ENCODE results near the gene RBMS3.

RBMS3 gene

GRCh38 chr3:30002797-30003196 lies 721.9 kb downstream of the RBMS3 start:
- no peaks in the 10 kb centered on the region for H3K27me3 Mint-ChIP-seq (ENCODE audit: low read depth)
- no peaks in the 10 kb centered on the region for H3K4me1 Mint-ChIP-seq
- TF ChIP-seq CTCF (IDR thresholded peaks at IDR 0.05; ENCODE audit: unreplicated experiment in 3 of 3), result no peak
- H3K36me3 Mint-ChIP-seq (ENCODE audit: low read depth), result no peaks in the 10 kb centered on the region
- H3K4me3 Mint-ChIP-seq, result no peak overlapping the region
- H3K27ac Mint-ChIP-seq, result no peak overlapping the region
- peaks cover 8% of the 10 kb centered on the region for H3K9me3 Mint-ChIP-seq

DNA sequence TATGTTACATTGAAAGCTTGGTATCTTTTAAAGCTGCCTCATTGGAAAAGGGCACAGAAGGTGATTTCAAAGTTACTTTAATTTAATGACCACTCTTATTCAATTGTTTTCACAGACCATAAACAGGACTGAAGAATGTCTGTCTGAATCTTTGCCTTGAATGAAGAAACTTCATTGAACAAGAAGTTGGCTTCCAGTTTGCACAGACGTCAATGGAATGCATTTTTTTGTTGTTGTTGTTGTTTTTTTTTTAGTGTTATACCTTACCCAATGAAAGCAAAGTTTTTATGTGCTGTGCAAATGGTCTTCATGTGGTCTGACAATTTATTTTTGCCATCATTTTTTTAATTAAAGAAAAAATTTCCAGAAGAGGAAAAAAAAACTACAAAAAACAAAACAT lies 722.9 kb downstream of the RBMS3 start:
- Mint-ChIP-seq H3K36me3 (ENCODE audit: low read depth) (no peaks in the 10 kb centered on the region), H3K27ac (no peak overlapping the region), H3K9me3 (peaks cover 3% of the 10 kb centered on the region), H3K4me3 (no peak overlapping the region), H3K27me3 (ENCODE audit: low read depth) (no peaks in the 10 kb centered on the region), H3K4me1 (no peaks in the 10 kb centered on the region)
- no peak for TF ChIP-seq CTCF (IDR thresholded peaks at IDR 0.05; ENCODE audit: unreplicated experiment in 3 of 3)

DNA sequence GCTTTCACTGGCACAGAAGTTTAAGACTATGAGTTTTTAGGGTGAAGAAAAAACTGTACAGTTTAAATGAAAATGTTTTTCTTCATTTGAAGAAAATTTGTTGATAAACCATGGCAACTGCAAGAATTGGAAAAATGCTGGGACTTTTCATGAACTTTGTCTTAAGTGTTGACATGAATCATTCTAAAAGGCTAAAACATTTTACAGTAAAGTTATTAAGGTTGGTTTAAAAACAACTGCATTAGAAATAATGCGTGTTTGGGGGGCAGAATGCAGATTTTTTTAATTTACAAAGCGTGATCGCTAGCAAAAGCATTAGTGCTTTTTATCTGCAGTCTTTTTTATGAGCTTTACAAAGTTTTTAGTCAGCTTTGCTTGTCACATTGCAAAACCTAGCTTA lies 723.6 kb downstream of the RBMS3 start:
- no peak for TF ChIP-seq CTCF (IDR thresholded peaks at IDR 0.05; ENCODE audit: unreplicated experiment in 3 of 3)
- H3K9me3 Mint-ChIP-seq, result peaks cover 3% of the 10 kb centered on the region
- no peaks in the 10 kb centered on the region for H3K36me3 Mint-ChIP-seq (ENCODE audit: low read depth)
- no peak overlapping the region for H3K4me3 Mint-ChIP-seq
- no peaks in the 10 kb centered on the region for H3K27me3 Mint-ChIP-seq (ENCODE audit: low read depth)
- no peaks in the 10 kb centered on the region for H3K4me1 Mint-ChIP-seq
- H3K27ac Mint-ChIP-seq, result no peak overlapping the region

GRCh38 chr3:30006111-30006510 lies 725.2 kb downstream of the RBMS3 start:
- Mint-ChIP-seq H3K4me3 (no peak overlapping the region), H3K27me3 (ENCODE audit: low read depth) (no peaks in the 10 kb centered on the region), H3K4me1 (no peaks in the 10 kb centered on the region), H3K36me3 (ENCODE audit: low read depth) (no peaks in the 10 kb centered on the region), H3K9me3 (peaks cover 3% of the 10 kb centered on the region), H3K27ac (no peak overlapping the region)
- no peak for TF ChIP-seq CTCF (IDR thresholded peaks at IDR 0.05; ENCODE audit: unreplicated experiment in 3 of 3)

DNA sequence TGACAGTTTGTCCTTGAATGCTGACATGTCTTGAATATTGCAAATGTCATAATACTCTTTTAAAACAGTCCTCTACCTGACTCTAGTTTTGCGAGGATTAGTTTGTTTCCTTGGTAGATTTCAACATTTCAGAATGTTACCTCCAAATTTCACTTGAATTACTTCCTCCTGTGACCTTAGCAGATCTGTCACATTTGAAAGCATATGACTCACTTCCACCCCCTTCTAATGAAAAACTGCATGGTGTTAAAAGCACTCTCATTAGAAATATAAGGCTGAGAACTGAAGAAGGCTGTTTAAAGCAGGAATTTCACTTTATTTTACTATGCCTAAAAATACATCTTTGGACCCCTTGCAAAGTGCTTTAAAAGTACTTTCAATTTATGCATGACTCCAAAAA lies 726.8 kb downstream of the RBMS3 start:
- Mint-ChIP-seq H3K27me3 (ENCODE audit: low read depth) (no peaks in the 10 kb centered on the region), H3K27ac (no peak overlapping the region), H3K4me3 (no peak overlapping the region), H3K9me3 (peaks cover 2% of the 10 kb centered on the region), H3K36me3 (ENCODE audit: low read depth) (no peaks in the 10 kb centered on the region), H3K4me1 (no peaks in the 10 kb centered on the region)
- no peak for TF ChIP-seq CTCF (IDR thresholded peaks at IDR 0.05; ENCODE audit: unreplicated experiment in 3 of 3)

GRCh38 chr3:30011237-30011803 lies 730.4 kb downstream of the RBMS3 start:
- no peak for TF ChIP-seq CTCF (IDR thresholded peaks at IDR 0.05; ENCODE audit: unreplicated experiment in 3 of 3)
- Mint-ChIP-seq H3K36me3 (ENCODE audit: low read depth) (no peaks in the 10 kb centered on the region), H3K9me3 (peaks cover 2% of the 10 kb centered on the region), H3K27ac (no peak overlapping the region), H3K4me3 (no peak overlapping the region), H3K4me1 (no peaks in the 10 kb centered on the region), H3K27me3 (ENCODE audit: low read depth) (no peaks in the 10 kb centered on the region)
